BJ (cell line): ENCODE measurements around the gene MDM4. TPM values are rescaled to one million over a fixed set of nuclear protein-coding genes. Genes with fewer than 3 reads are reported as not detected.

ENCODE experiments used
- CTCF ChIA-PET: fragments of 350-600 bp; formaldehyde crosslinking; extraction: SDS; loops from one replicate; lab custom pipeline; 2021; ENCODE audit warnings: antibody characterized with exemption, inconsistent platforms; lab: Yijun Ruan, JAX
- POLR2A ChIA-PET: fragments of 300-600 bp; sonication (Branson Sonifier 250); formaldehyde crosslinking; extraction: SDS; loops from one replicate; lab custom pipeline; 2021; ENCODE audit warnings: antibody characterized with exemption; lab: Charles Lee
- DNase-seq: peaks from one replicate; pipeline ENCODE4 v3.0.0-alpha.2; 2011; ENCODE audit warnings: low read depth
- H3K27me3 ChIP-seq: 2 replicates; pipeline ENCODE4 v1.6.0; 2011; ENCODE audit warnings: low read length; ENCODE audit not compliant: control insufficient read depth, insufficient read depth
- H3K36me3 ChIP-seq: 2 replicates; pipeline ENCODE4 v1.5.1; 2011; ENCODE audit warnings: low read length; ENCODE audit not compliant: control insufficient read depth, insufficient read depth
- H3K4me3 ChIP-seq: 2 replicates; pipeline ENCODE4 v1.5.1; 2011; ENCODE audit warnings: low read depth, mild to moderate bottlenecking, control low read depth, low read length
- polyA plus RNA-seq: library from polyadenylated mRNA; depleted of rRNA; stranded (reverse); fragments of >200 nt; gene quantifications from 2 replicates; pipeline ENCODE4 v1.2.3, GENCODE V29; 2011
- TF ChIP-seq, protein P1 (sequence below): IDR thresholded peaks from 2 replicates; pipeline ENCODE4 v1.5.1; 2011; ENCODE audit warnings: low read depth, mild to moderate bottlenecking, control low read depth, inconsistent platforms, low read length, moderate library complexity; ENCODE audit not compliant: insufficient read depth

MDM4 gene
- polyA plus RNA-seq, 1 experiment = 7.4 TPM

DNA sequence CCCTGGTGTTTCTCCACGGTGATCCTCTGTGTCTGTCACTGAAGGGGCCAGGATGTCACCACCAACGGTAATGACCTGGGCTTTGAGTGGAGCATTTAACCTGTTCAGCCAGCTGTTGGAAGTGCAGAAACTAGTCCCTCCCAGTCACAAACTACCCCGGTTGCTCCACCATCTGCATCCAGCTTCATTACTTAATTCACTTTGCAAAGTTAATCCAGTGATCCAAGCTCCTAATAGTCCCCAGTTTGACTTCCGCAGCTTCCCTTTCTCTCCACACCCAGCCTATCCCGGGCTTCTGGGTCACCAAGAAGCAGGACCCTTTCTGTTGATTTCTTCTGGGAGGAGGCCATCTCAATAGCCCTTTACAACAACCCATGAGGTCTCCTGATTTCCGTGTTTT, 63.5 kb downstream of the MDM4 start:
- CTCF ChIA-PET = interaction anchor here (1.1 to 1.8 kb wide), 4 partner anchors 10 to 227 kb away, joined by 3 to 9 read pairs (median 6); no protein-coding TSS in a partner anchor
- Histone ChIP-seq H3K27me3 (no peaks in the 10 kb centered on the region), H3K4me3 (no peak overlapping the region), H3K36me3 (no peaks in the 10 kb centered on the region)
- no peak for DNase-seq
- POLR2A ChIA-PET = no interaction called here
- TF ChIP-seq, protein P1, sequence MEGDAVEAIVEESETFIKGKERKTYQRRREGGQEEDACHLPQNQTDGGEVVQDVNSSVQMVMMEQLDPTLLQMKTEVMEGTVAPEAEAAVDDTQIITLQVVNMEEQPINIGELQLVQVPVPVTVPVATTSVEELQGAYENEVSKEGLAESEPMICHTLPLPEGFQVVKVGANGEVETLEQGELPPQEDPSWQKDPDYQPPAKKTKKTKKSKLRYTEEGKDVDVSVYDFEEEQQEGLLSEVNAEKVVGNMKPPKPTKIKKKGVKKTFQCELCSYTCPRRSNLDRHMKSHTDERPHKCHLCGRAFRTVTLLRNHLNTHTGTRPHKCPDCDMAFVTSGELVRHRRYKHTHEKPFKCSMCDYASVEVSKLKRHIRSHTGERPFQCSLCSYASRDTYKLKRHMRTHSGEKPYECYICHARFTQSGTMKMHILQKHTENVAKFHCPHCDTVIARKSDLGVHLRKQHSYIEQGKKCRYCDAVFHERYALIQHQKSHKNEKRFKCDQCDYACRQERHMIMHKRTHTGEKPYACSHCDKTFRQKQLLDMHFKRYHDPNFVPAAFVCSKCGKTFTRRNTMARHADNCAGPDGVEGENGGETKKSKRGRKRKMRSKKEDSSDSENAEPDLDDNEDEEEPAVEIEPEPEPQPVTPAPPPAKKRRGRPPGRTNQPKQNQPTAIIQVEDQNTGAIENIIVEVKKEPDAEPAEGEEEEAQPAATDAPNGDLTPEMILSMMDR = no peak

- ChIA-PET CTCF (interaction anchor here (1.3 kb wide), 1 partner anchor 183 kb away, joined by 3 read pairs; no protein-coding TSS in a partner anchor), POLR2A (no interaction called here)
- DNase-seq = no peak
- Histone ChIP-seq H3K4me3 (no peak overlapping the region), H3K36me3 (no peaks in the 10 kb centered on the region), H3K27me3 (no peaks in the 10 kb centered on the region)
- TF ChIP-seq, protein P1 = no peak
Measured at GRCh38 chr1:204580862-204581261, 64.7 kb downstream of the MDM4 start.

GRCh38 chr1:204581759-204582158, 65.6 kb downstream of the MDM4 start:
- Histone ChIP-seq H3K27me3 (no peaks in the 10 kb centered on the region), H3K4me3 (no peak overlapping the region), H3K36me3 (no peaks in the 10 kb centered on the region)
- DNase-seq = no peak
- CTCF ChIA-PET = no interaction called here
- POLR2A ChIA-PET = no interaction called here
- TF ChIP-seq, protein P1 = no peak

- TF ChIP-seq, protein P1 = no peak
- no peak overlapping the region for H3K4me3 ChIP-seq
- CTCF ChIA-PET = no interaction called here
Measured at GRCh38 chr1:204583909-204584632, 67.9 kb downstream of the MDM4 start.

DNA sequence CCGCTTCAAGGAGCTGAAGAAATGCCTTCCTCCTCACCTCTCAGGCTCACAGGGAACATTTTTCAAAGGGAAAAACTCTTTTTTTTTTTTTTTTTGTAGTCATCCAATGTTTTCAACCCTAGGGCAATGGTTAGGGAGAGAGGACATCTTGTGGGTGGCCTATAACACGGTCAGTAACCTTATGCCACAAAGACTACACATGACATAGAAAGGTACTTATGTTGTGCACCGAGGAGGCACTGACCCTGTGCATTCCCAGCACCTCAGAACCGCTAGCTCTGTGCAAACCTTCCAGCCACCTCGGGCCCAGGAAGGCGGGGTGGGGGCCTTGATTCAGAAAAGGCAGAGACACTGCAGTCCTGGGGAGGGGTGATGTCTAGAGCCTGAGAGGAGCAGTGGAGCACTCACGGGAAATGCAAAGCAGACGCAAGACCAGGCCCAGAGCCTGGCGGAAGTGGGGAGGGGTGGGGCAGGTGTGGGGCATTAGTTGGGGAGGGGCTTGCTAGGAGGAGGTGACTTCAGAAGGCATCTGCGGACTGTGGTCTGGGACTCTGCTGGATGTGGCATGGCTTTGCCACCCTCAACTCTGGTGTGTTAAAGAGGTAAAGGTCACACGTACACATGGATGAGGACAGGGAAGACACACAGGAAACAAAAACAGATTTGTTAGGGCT, 68.6 kb downstream of the MDM4 start:
- POLR2A ChIA-PET = no interaction called here
- Histone ChIP-seq H3K36me3 (no peaks in the 10 kb centered on the region), H3K27me3 (no peaks in the 10 kb centered on the region), H3K4me3 (no peak overlapping the region)
- no peak for DNase-seq
- TF ChIP-seq, protein P1 = no peak
- CTCF ChIA-PET = no interaction called here

More at GRCh38 chr1:204583909-204584632, 67.9 kb downstream of the MDM4 start:
- POLR2A ChIA-PET = no interaction called here
- no peak for DNase-seq
- no peaks in the 10 kb centered on the region for H3K27me3 ChIP-seq
- no peaks in the 10 kb centered on the region for H3K36me3 ChIP-seq
